ENCODE measurements around the gene FGD6.

Gene FGD6

GRCh38 chr12:95085612-95086011, 131.7 kb downstream of the FGD6 start:
- TF ChIP-seq, protein P1, sequence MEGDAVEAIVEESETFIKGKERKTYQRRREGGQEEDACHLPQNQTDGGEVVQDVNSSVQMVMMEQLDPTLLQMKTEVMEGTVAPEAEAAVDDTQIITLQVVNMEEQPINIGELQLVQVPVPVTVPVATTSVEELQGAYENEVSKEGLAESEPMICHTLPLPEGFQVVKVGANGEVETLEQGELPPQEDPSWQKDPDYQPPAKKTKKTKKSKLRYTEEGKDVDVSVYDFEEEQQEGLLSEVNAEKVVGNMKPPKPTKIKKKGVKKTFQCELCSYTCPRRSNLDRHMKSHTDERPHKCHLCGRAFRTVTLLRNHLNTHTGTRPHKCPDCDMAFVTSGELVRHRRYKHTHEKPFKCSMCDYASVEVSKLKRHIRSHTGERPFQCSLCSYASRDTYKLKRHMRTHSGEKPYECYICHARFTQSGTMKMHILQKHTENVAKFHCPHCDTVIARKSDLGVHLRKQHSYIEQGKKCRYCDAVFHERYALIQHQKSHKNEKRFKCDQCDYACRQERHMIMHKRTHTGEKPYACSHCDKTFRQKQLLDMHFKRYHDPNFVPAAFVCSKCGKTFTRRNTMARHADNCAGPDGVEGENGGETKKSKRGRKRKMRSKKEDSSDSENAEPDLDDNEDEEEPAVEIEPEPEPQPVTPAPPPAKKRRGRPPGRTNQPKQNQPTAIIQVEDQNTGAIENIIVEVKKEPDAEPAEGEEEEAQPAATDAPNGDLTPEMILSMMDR (IDR thresholded peaks at IDR 0.05; ENCODE audit: low read length) = no peak
- no peak for TF ChIP-seq EZH2 (IDR thresholded peaks at IDR 0.05; ENCODE audit: borderline replicate concordance, low read length)
- Histone ChIP-seq H3K36me3 (ENCODE audit: insufficient read depth, low read length) (no peaks in the 10 kb centered on the region), H3K9me2 (ENCODE audit: low read depth, low read length) (no peaks in the 10 kb centered on the region), H3K4me3 (ENCODE audit: low read depth, low read length, poor library complexity, severe bottlenecking) (no peak overlapping the region), H3K9ac (ENCODE audit: low read length) (no peak overlapping the region), H4K20me1 (ENCODE audit: insufficient read depth, low read length) (no peaks in the 10 kb centered on the region), H3K27me3 (ENCODE audit: insufficient read depth, low read length) (no peaks in the 10 kb centered on the region), H3F3A (ENCODE audit: insufficient read depth, low read length) (no peaks in the 10 kb centered on the region), H3K9me3 (ENCODE audit: low read length) (no peaks in the 10 kb centered on the region), H2AFZ (ENCODE audit: low read length) (no peak overlapping the region), H3K79me2 (ENCODE audit: insufficient read depth, low read length) (no peaks in the 10 kb centered on the region), H3K4me2 (ENCODE audit: low read length) (no peak overlapping the region), H3K27ac (ENCODE audit: low read depth, low read length, poor library complexity, severe bottlenecking) (no peak overlapping the region), H3K4me1 (ENCODE audit: insufficient read depth, low read length, severe bottlenecking) (no peaks in the 10 kb centered on the region)

DNA sequence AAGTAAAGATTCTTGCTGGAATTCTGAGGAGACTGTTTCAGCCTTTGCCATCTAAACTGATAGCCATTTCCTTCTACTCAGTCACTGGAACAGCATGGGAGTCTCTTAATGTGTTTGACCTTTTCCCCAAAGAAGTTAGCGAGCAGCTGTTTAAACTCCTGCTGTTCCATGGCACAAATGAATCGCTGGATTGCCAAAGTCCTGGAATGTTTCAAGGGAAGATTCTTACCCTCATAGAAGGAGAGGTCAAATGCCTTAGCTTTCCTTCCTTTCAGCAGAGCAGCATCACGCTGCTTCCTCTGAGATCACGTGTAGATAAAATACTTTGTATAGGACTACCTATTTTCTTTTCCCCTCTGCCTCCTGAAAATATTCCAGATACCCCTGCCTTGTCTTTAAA, 133.3 kb downstream of the FGD6 start:
- Histone ChIP-seq H3K27ac (ENCODE audit: low read depth, low read length, poor library complexity, severe bottlenecking) (no peak overlapping the region), H3K27me3 (ENCODE audit: insufficient read depth, low read length) (no peaks in the 10 kb centered on the region)

GRCh38 chr12:95083471-95083870, 133.8 kb downstream of the FGD6 start:
- Histone ChIP-seq H3K9me3 (ENCODE audit: low read length) (no peaks in the 10 kb centered on the region), H2AFZ (ENCODE audit: low read length) (no peak overlapping the region), H3K9ac (ENCODE audit: low read length) (no peak overlapping the region), H3K27ac (ENCODE audit: low read depth, low read length, poor library complexity, severe bottlenecking) (no peak overlapping the region), H3F3A (ENCODE audit: insufficient read depth, low read length) (no peaks in the 10 kb centered on the region), H4K20me1 (ENCODE audit: insufficient read depth, low read length) (no peaks in the 10 kb centered on the region), H3K4me2 (ENCODE audit: low read length) (no peak overlapping the region), H3K27me3 (ENCODE audit: insufficient read depth, low read length) (no peaks in the 10 kb centered on the region), H3K79me2 (ENCODE audit: insufficient read depth, low read length) (no peaks in the 10 kb centered on the region), H3K4me3 (ENCODE audit: low read depth, low read length, poor library complexity, severe bottlenecking) (no peak overlapping the region), H3K36me3 (ENCODE audit: insufficient read depth, low read length) (no peaks in the 10 kb centered on the region), H3K9me2 (ENCODE audit: low read depth, low read length) (no peaks in the 10 kb centered on the region), H3K4me1 (ENCODE audit: insufficient read depth, low read length, severe bottlenecking) (no peaks in the 10 kb centered on the region)
- TF ChIP-seq, protein P1 (IDR thresholded peaks at IDR 0.05; ENCODE audit: low read length) = no peak
- no peak for TF ChIP-seq EZH2 (IDR thresholded peaks at IDR 0.05; ENCODE audit: borderline replicate concordance, low read length)

More for the DNA sequence above, 133.3 kb downstream of the FGD6 start:
- H3K9ac ChIP-seq (ENCODE audit: low read length) = no peak overlapping the region
- no peaks in the 10 kb centered on the region for H3K79me2 ChIP-seq (ENCODE audit: insufficient read depth, low read length)
- H3K9me3 ChIP-seq (ENCODE audit: low read length) = no peaks in the 10 kb centered on the region
- no peaks in the 10 kb centered on the region for H3F3A ChIP-seq (ENCODE audit: insufficient read depth, low read length)
- no peak overlapping the region for H3K4me3 ChIP-seq (ENCODE audit: low read depth, low read length, poor library complexity, severe bottlenecking)
- no peaks in the 10 kb centered on the region for H4K20me1 ChIP-seq (ENCODE audit: insufficient read depth, low read length)
- no peak overlapping the region for H3K4me2 ChIP-seq (ENCODE audit: low read length)
- no peaks in the 10 kb centered on the region for H3K4me1 ChIP-seq (ENCODE audit: insufficient read depth, low read length, severe bottlenecking)
- H2AFZ ChIP-seq (ENCODE audit: low read length) = no peak overlapping the region
- H3K9me2 ChIP-seq (ENCODE audit: low read depth, low read length) = no peaks in the 10 kb centered on the region
- no peaks in the 10 kb centered on the region for H3K36me3 ChIP-seq (ENCODE audit: insufficient read depth, low read length)
- TF ChIP-seq, protein P1 (IDR thresholded peaks at IDR 0.05; ENCODE audit: low read length) = no peak
- TF ChIP-seq EZH2 (IDR thresholded peaks at IDR 0.05; ENCODE audit: borderline replicate concordance, low read length) = no peak
